ENCODE results near the gene MAGIX. TPM values are rescaled to one million over a fixed set of nuclear protein-coding genes. Genes with fewer than 3 reads are reported as not detected.

MAGIX gene
- total RNA-seq, 1 donor from 2014 or later, result 2.4 TPM

DNA sequence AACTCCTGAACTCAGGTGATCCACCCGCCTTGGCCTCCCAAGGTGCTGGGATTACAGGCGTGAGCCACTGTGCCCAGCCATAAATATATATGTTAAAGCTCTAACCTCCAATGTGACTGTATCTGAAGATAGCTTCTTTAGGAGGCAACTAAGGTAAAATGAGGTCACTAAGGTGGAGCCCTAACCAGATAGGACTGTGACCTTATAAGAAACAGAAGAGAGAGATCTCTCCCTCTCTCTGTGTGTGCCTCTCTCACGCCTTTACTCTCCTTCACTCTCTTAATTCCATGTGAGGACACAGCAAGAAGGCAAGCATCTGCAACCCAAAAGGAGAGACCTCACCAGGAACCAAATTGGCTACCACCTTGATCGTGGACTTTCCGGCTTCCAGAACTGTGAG is 926 bp upstream of the MAGIX start:
- Histone ChIP-seq H3K4me1 (peaks cover 13% of the 10 kb centered on the region), H3K27ac (replicated peaks) (no peak overlapping the region), H3K36me3 (no peaks in the 10 kb centered on the region), H3K9me3 (replicated peaks) (no peaks in the 10 kb centered on the region), H3K4me3 (no peak overlapping the region), H3K27me3 (ENCODE audit: low read depth) (no peaks in the 10 kb centered on the region)
- DNase-seq, result no peak
- intact Hi-C loops (cut with micrococcal nuclease), result no loop called here
- TF ChIP-seq CTCF (IDR thresholded peaks at IDR 0.05; ENCODE audit: borderline replicate concordance), result no peak

DNA sequence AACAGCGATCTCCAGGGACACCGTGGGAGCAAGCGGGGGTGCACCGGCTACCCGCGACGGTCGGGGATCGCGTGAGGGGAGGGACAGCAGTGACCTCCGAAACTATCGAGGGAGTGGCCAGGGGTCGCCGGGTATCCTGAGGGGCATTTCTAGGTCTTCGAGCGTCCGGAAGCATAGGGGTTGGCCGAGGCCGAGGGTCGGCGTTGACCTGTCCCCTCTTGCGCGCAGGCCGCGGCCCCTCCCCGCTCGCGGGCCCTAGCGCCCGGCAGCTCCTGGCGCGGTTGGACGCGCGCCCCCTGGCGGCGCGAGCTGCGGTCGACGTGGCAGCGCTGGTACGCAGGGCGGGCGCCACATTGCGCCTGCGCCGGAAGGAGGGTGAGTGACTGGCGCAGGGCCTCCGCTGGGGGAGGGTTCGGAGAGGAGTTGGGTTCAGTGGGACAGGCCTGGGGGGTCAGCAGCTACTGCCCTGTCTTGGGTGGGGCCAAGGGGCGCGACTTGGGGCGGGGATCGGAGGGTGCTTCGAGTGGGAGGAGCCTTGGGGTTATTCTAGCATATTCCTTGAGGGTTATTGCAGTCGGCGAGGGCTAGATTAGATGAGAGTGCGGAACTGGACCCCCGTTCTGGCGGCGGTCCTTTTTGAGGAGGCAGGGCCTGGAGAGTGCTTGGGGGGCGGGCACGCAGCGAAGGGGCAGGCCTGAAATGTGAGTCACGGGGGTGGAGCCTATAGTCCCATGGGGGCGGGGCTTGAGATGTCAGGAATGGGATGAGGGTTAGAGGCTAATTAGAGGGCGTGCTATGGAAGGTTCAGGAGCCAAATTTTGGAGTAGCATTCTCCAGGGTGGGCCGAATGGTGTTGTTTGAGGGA is 1.2 kb downstream of the MAGIX start:
- Histone ChIP-seq H3K36me3 (no peaks in the 10 kb centered on the region), H3K4me3 (peak overlapping the region; percentile 64), H3K4me1 (peaks cover 24% of the 10 kb centered on the region), H3K27ac (replicated peaks) (peak overlapping the region; percentile 95), H3K9me3 (replicated peaks) (no peaks in the 10 kb centered on the region), H3K27me3 (ENCODE audit: low read depth) (no peaks in the 10 kb centered on the region)
- intact Hi-C loops (cut with micrococcal nuclease), result no loop called here
- TF ChIP-seq CTCF (IDR thresholded peaks at IDR 0.05; ENCODE audit: borderline replicate concordance), result peak; percentile 81
- peak; percentile 88 for DNase-seq

- intact Hi-C loops (cut with micrococcal nuclease), result no loop called here
- Histone ChIP-seq H3K4me1 (peaks cover 24% of the 10 kb centered on the region), H3K36me3 (no peaks in the 10 kb centered on the region), H3K4me3 (peak overlapping the region; percentile 64), H3K27ac (replicated peaks) (peak overlapping the region; percentile 95), H3K27me3 (ENCODE audit: low read depth) (no peaks in the 10 kb centered on the region), H3K9me3 (replicated peaks) (no peaks in the 10 kb centered on the region)
- no peak for DNase-seq
- no peak for TF ChIP-seq CTCF (IDR thresholded peaks at IDR 0.05; ENCODE audit: borderline replicate concordance)
Observed at GRCh38 chrX:49164589-49165360, 2.2 kb downstream of the MAGIX start.

DNA sequence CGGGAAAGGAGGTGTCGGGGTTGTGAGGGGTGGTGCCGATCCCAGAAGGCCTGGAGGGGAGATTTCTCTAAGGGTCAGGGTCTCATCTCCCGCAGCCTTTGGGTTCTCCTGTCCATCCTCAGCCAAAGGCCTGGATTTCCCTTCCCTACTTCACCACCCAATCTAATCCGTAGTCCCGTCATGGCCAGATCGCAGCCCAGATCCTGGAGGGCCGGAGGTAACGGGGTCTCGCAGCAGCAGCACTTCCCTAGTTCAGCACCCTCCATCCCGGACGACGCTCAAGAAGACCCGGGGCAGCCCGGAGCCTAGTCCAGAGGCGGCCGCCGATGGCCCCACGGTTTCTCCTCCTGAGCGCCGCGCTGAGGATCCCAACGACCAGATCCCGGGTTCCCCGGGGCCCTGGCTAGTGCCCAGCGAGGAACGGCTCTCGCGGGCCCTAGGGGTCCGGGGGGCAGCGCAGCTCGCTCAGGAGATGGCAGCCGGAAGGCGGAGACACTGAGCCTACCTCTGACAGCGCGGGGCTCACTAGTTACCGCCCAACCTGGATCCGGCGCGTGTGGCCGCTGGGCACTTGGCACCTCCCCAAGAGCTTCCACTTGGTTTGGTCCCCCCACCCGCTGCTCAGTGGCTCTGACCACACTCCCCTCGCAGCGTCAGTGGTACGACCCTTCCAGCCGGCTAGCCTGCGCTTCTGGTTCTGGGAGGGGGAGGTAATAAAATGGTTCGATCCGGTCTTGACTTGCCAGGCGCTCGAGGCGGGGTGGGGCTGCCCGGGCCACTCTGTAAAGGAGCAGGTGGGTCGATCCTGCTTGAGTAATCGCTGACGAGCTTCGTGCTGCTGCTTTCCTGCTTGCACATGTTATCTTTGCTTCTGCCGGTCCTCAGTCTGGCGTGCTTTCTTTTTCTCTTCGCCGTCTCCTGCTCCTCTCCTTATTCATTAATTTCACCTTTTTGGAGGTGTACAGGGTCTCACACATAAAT is 3.6 kb downstream of the MAGIX start:
- peak; percentile 46 for TF ChIP-seq CTCF (IDR thresholded peaks at IDR 0.05; ENCODE audit: borderline replicate concordance)
- Histone ChIP-seq H3K4me3 (peak overlapping the region; percentile 65), H3K36me3 (no peaks in the 10 kb centered on the region), H3K27ac (replicated peaks) (peak overlapping the region; percentile 95), H3K9me3 (replicated peaks) (no peaks in the 10 kb centered on the region), H3K4me1 (peaks cover 24% of the 10 kb centered on the region), H3K27me3 (ENCODE audit: low read depth) (no peaks in the 10 kb centered on the region)
- intact Hi-C loops (cut with micrococcal nuclease), result no loop called here
- DNase-seq, result peak; percentile 80
